ENCODE measurements around the gene CDK8. TPM values are rescaled to one million over a fixed set of nuclear protein-coding genes. Genes with fewer than 3 reads are reported as not detected.

The CDK8 gene
- total and polyA plus RNA-seq, 9 of the 15 experiments (the other 6 are each of a cell fraction or from before 2014, with no cell fraction given), result 11.3 to 33.7 (median 20.3) TPM

GRCh38 chr13:26445092-26445491 lies 191.2 kb downstream of the CDK8 start (continued):
- no peak for TF ChIP-seq ZNF696 (CRISPR knock-in tag; conservative IDR thresholded peaks at IDR 0.05)
- TF ChIP-seq RAD51 (IDR thresholded peaks at IDR 0.05; ENCODE audit: borderline replicate concordance, low read depth), result no peak
- no peak for TF ChIP-seq XRCC3 (IDR thresholded peaks at IDR 0.05)

GRCh38 chr13:26446751-26447150 lies 192.8 kb downstream of the CDK8 start:
- Histone ChIP-seq H3K9ac (ENCODE audit: insufficient read depth in 1 of 2, low read depth in 2 of 2, low read length in 2 of 2) (no peak overlapping the region), H3K79me2 (ENCODE audit: control insufficient read depth, insufficient read depth, low read length) (no peaks in the 10 kb centered on the region), H3K36me3 (ENCODE audit: control insufficient read depth, insufficient read depth, low read length) (no peaks in the 10 kb centered on the region), H4K20me1 (replicated peaks; ENCODE audit: control insufficient read depth, insufficient read depth, low read length) (no peaks in the 10 kb centered on the region), H2AFZ (ENCODE audit: low read depth, low read length) (no peak overlapping the region), H3K4me1 (replicated peaks in 1 of 2; ENCODE audit: control insufficient read depth in 2 of 2, insufficient read depth in 2 of 2, low read length in 2 of 2) (no peaks in the 10 kb centered on the region), H3K27me3 (ENCODE audit: control insufficient read depth in 2 of 2, insufficient read depth in 2 of 2, low read length in 2 of 2) (no peaks in the 10 kb centered on the region), H3K9me1 (ENCODE audit: control insufficient read depth, insufficient read depth, low read length) (no peaks in the 10 kb centered on the region), H3K4me2 (ENCODE audit: insufficient read depth, low read length) (no peak overlapping the region), H3K4me3 (no peak overlapping the region), H3K9me3 (replicated peaks; ENCODE audit: control insufficient read depth, insufficient read depth, low read depth, low read length) (no peaks in the 10 kb centered on the region), H3K27ac (ENCODE audit: extremely low read depth, low read depth, low read length) (no peak overlapping the region)
- WGBS (ENCODE audit: insufficient coverage, low coverage, missing lambda C conversion rate), result 0% methylated on average over 3 of the region's 3 CpGs
- in situ Hi-C loops (cut with MboI) (no loop called here), intact Hi-C loops (cut with micrococcal nuclease) (no loop called here)
- no TSS peak for BruUV-seq (replicated peaks)
- CTCF ChIA-PET (ENCODE audit: low intra/inter-chr PET ratio), result no interaction called here
- FAIRE-seq, result no peak
- POLR2A ChIA-PET, result interaction anchor here (0.6 kb wide), 1 partner anchor 182 kb away, joined by 4 read pairs; no protein-coding TSS in a partner anchor
- DNase-seq (ENCODE audit: extremely low read depth in 1 of 4, low spot score in 3 of 4), result no peak
- no peak for ATAC-seq
- no peak for TF ChIP-seq NR3C1 (CRISPR knock-in tag; IDR thresholded peaks at IDR 0.05)
- no peak for TF ChIP-seq CXXC5 (CRISPR knock-in tag; IDR thresholded peaks at IDR 0.05)
- no peak for TF ChIP-seq ZNF696 (CRISPR knock-in tag; conservative IDR thresholded peaks at IDR 0.05)
- TF ChIP-seq HNRNPUL1 (IDR thresholded peaks at IDR 0.05; ENCODE audit: low read length), result no peak
- TF ChIP-seq ILK (tag; IDR thresholded peaks at IDR 0.05; ENCODE audit: borderline replicate concordance, low read depth), result no peak
- TF ChIP-seq PHB (CRISPR knock-in tag; IDR thresholded peaks at IDR 0.05), result no peak
- TF ChIP-seq U2AF2 (optimal IDR thresholded peaks at IDR 0.05; ENCODE audit: low read depth, low read length), result no peak
- no peak for TF ChIP-seq TFAM (CRISPR knock-in tag; conservative IDR thresholded peaks at IDR 0.05)
- no peak for TF ChIP-seq JUN (IDR thresholded peaks at IDR 0.05; ENCODE audit: borderline replicate concordance, low read depth, low read length)
- no peak for TF ChIP-seq JUN (CRISPR knock-in tag; IDR thresholded peaks at IDR 0.05; ENCODE audit: borderline replicate concordance)
- TF ChIP-seq TCF15 (CRISPR knock-in tag; IDR thresholded peaks at IDR 0.05), result no peak
- no peak for TF ChIP-seq ZFP91 (CRISPR knock-in tag; IDR thresholded peaks at IDR 0.05)
- no peak for TF ChIP-seq GTF2F1 (IDR thresholded peaks at IDR 0.05; ENCODE audit: low read depth, low read length)
- TF ChIP-seq PCBP2 (IDR thresholded peaks at IDR 0.05; ENCODE audit: low read depth, low read length, poor library complexity, severe bottlenecking), result no peak
- TF ChIP-seq ZBTB17 (CRISPR knock-in tag; IDR thresholded peaks at IDR 0.05), result no peak
- TF ChIP-seq ZNF639 (CRISPR knock-in tag; conservative IDR thresholded peaks at IDR 0.05 in 1 of 2, IDR thresholded peaks at IDR 0.05 in 1 of 2), result no peak

Data from K562 (cell line).